ENCODE measurements around the gene KLHL30. TPM values are rescaled to one million over a fixed set of nuclear protein-coding genes. Genes with fewer than 3 reads are reported as not detected.

The KLHL30 gene
- total RNA-seq, 4 donors from 2014 or later = 0.13 to 0.64 (median 0.34) TPM

DNA sequence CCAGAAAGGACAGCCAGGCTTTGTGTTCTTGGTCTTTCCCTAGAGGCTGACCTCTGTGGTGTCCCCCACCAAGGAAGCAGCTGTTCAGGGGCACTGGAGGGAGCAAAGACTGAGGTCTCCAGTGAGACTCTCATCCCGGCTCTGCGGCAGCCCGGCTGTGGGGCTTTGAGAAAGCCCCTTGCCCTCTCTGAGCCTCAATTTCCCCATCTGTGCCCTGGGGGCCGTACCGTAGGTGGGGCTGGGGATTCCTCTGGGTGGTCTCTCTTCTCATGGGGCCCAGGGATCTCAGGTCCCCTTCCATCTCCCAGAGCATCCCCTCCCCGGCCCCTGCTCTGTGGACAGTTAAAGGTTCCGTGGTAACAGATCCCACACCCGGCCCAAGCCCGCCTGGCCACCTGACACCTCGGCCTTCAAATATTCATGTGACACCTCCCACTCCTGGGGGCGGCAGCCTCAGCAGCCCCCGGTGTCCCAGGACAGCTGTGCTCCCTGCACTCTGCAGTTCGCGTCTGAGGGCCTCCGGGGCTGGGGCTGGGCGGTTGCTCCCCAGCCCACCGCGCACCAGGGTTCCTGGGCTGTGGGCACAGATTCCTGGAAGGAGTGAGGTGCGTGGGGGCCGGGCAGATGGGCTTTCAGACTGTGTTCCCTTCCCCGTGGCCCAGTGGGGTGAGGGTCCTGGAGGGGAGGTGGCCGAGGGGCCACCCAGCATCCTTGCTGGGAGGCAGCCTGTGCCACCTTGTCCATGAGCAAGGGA lies 15.1 kb upstream of the KLHL30 start:
- no peak for TF ChIP-seq POLR2A (IDR thresholded peaks at IDR 0.05)
- TF ChIP-seq, protein P1, sequence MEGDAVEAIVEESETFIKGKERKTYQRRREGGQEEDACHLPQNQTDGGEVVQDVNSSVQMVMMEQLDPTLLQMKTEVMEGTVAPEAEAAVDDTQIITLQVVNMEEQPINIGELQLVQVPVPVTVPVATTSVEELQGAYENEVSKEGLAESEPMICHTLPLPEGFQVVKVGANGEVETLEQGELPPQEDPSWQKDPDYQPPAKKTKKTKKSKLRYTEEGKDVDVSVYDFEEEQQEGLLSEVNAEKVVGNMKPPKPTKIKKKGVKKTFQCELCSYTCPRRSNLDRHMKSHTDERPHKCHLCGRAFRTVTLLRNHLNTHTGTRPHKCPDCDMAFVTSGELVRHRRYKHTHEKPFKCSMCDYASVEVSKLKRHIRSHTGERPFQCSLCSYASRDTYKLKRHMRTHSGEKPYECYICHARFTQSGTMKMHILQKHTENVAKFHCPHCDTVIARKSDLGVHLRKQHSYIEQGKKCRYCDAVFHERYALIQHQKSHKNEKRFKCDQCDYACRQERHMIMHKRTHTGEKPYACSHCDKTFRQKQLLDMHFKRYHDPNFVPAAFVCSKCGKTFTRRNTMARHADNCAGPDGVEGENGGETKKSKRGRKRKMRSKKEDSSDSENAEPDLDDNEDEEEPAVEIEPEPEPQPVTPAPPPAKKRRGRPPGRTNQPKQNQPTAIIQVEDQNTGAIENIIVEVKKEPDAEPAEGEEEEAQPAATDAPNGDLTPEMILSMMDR (IDR thresholded peaks at IDR 0.05) = no peak
- 80 to 82% methylated on average over 17 to 20 of the region's 22 CpGs for WGBS, 2 donors
- intact Hi-C loops (cut with DNase I; ENCODE audit: low total_unique reads) = no loop called here
- no peak overlapping the region for H3K4me3 ChIP-seq (ENCODE audit: low read depth, poor library complexity, severe bottlenecking)
- DNase-seq (ENCODE audit: low spot score in 2 of 2) = no peak

- TF ChIP-seq, protein P1 (IDR thresholded peaks at IDR 0.05) = no peak
- no peak for TF ChIP-seq POLR2A (IDR thresholded peaks at IDR 0.05)
- intact Hi-C loops (cut with DNase I; ENCODE audit: low total_unique reads) = no loop called here
- 68 to 71% methylated on average over 9 to 14 of the region's 14 CpGs for WGBS, 2 donors
- no peak for DNase-seq (ENCODE audit: low spot score in 2 of 2)
- no peak overlapping the region for H3K4me3 ChIP-seq (ENCODE audit: low read depth, poor library complexity, severe bottlenecking)
Measured at GRCh38 chr2:238123991-238124470, 14.4 kb upstream of the KLHL30 start.

GRCh38 chr2:238124488-238125126 lies 13.9 kb upstream of the KLHL30 start:
- DNase-seq (ENCODE audit: low spot score in 2 of 2) = no peak
- intact Hi-C loops (cut with DNase I; ENCODE audit: low total_unique reads) = no loop called here
- 82 to 92% methylated on average over 19 of the region's 19 CpGs for WGBS, 2 donors
- no peak overlapping the region for H3K4me3 ChIP-seq (ENCODE audit: low read depth, poor library complexity, severe bottlenecking)
- TF ChIP-seq, protein P1 (IDR thresholded peaks at IDR 0.05) = no peak
- no peak for TF ChIP-seq POLR2A (IDR thresholded peaks at IDR 0.05)

- intact Hi-C loops (cut with DNase I; ENCODE audit: low total_unique reads) = no loop called here
- TF ChIP-seq POLR2A (IDR thresholded peaks at IDR 0.05) = no peak
- TF ChIP-seq, protein P1 (IDR thresholded peaks at IDR 0.05) = no peak
- no peak for DNase-seq (ENCODE audit: low spot score in 2 of 2)
- no peak overlapping the region for H3K4me3 ChIP-seq (ENCODE audit: low read depth, poor library complexity, severe bottlenecking)
- WGBS, 2 donors = 86 to 96% methylated on average over 15 to 20 of the region's 20 CpGs
Measured at GRCh38 chr2:238125127-238125885, 13.2 kb upstream of the KLHL30 start.

GRCh38 chr2:238126338-238126737 lies 12.1 kb upstream of the KLHL30 start:
- TF ChIP-seq, protein P1 (IDR thresholded peaks at IDR 0.05) = peak in 1 of 3 donors; percentile 5
- no peak for TF ChIP-seq POLR2A (IDR thresholded peaks at IDR 0.05)

More at GRCh38 chr2:238126338-238126737, 12.1 kb upstream of the KLHL30 start:
- H3K4me3 ChIP-seq (ENCODE audit: low read depth, poor library complexity, severe bottlenecking) = no peak overlapping the region
- intact Hi-C loops (cut with DNase I; ENCODE audit: low total_unique reads) = no loop called here
- no peak for DNase-seq (ENCODE audit: low spot score in 2 of 2)
- WGBS, 2 donors = 94 to 95% methylated on average over 2 of the region's 2 CpGs
